Kidney (tissue), 14 donors: ENCODE results near the gene SLC12A7. TPM values are rescaled to one million over a fixed set of nuclear protein-coding genes. Genes with fewer than 3 reads are reported as not detected.
A peak's percentile ranks its signal among the peaks of the same experiment; 100 is the strongest.

Experiments used
- DNase-seq, 5 donors: peaks; one replicate each; pipeline ENCODE4 v3.0.0-alpha.2; 2013 to 2020
- FAIRE-seq: peaks from 2 replicates; lab custom pipeline; 2012; peaks lifted over from hg19 to GRCh38; lab: Jason Lieb, UNC
- H3K27ac ChIP-seq, 2 donors: one replicate each; pipeline ENCODE4 v1.7.0; 2013; ENCODE audit warnings: low read depth in 2 of 2, low read length in 2 of 2, inconsistent platforms in 1 of 2
- H3K27me3 ChIP-seq: one replicate; pipeline ENCODE4 v1.7.1; 2013; ENCODE audit warnings: low read length, inconsistent platforms; ENCODE audit not compliant: control insufficient read depth, insufficient read depth
- H3K36me3 ChIP-seq, 3 donors: one replicate each; pipeline versions ENCODE4 v1.7.0 to v1.7.1; 2013; ENCODE audit warnings: low read length in 3 of 3, control low read depth in 1 of 3, inconsistent platforms in 1 of 3; ENCODE audit not compliant: insufficient read depth in 3 of 3, control insufficient read depth in 2 of 3
- H3K4me1 ChIP-seq, 3 donors: one replicate each; pipeline versions ENCODE4 v1.7.0 to v1.7.1; 2013; ENCODE audit warnings: low read length in 3 of 3, inconsistent platforms in 1 of 3, low read depth in 1 of 3; ENCODE audit not compliant: control insufficient read depth in 2 of 3, insufficient read depth in 2 of 3
- H3K4me3 ChIP-seq, 3 donors: one replicate each; pipeline versions ENCODE4 v1.7.0 to v1.8.1; 2013; ENCODE audit warnings: low read length in 3 of 3, control low read depth in 1 of 3, inconsistent platforms in 1 of 3
- H3K9ac ChIP-seq, 3 donors: one replicate each; pipeline versions ENCODE4 v1.7.0 to v1.7.1; 2013; ENCODE audit warnings: low read length in 3 of 3, control low read depth in 1 of 3, inconsistent platforms in 1 of 3
- H3K9me3 ChIP-seq, 3 donors: one replicate each; pipeline versions ENCODE4 v1.7.0 to v1.7.1; 2013; ENCODE audit warnings: low read length in 3 of 3, control low read depth in 1 of 3, inconsistent platforms in 1 of 3; ENCODE audit not compliant: control insufficient read depth in 2 of 3, insufficient read depth in 1 of 3
- CTCF ChIP-seq: IDR thresholded peaks from 3 replicates; pipeline ENCODE4 v1.5.1; 2012; ENCODE audit warnings: mild to moderate bottlenecking, moderate library complexity, borderline replicate concordance; ENCODE audit not compliant: insufficient read depth; ENCODE audit errors: extremely low read depth
- intact Hi-C: fragments of 100-400 bp; cut with DNase I; formaldehyde crosslinking; loops from one replicate; pipeline ENCODE4 v1.11.1; 2022
- polyA plus RNA-seq: library from polyadenylated mRNA; stranded (reverse); fragments of 350-450 nt; fragmentation: Illumina TruSeq; extraction: RNeasy Lipid Tissue Mini Kit (QIAGEN cat#74804); gene quantifications from one replicate; pipeline ENCODE4 v1.2.3, GENCODE V29; 2014; ENCODE audit warnings: low read depth, low replicate concordance; ENCODE audit not compliant: insufficient read depth
- total RNA-seq: library from RNA; stranded (reverse); fragmentation: NEBNext Ultra II Directional; extraction: Animal tissue kit (Norgen Biotek cat#: 25700); gene quantifications from one replicate; pipeline ENCODE4 v1.2.1, GENCODE V29; 2021
- donor health status: control.
- donor health status: control.
- donor health status: control.
- donor health status: control.
- donor health status: control.
- donor health status: DM: yes; HTN: yes; CAD: no.
- donor health status: Normal renal cell carcinoma (clear cell type).

The SLC12A7 gene
- total and polyA plus RNA-seq, 2 donors from 2014 or later = 28.2 to 92.9 TPM

- peak; percentile 58 to 93 (median 87) for DNase-seq
- no peak for TF ChIP-seq CTCF
- no peaks in the 10 kb centered on the region for H3K36me3 ChIP-seq
- no peaks in the 10 kb centered on the region for H3K27me3 ChIP-seq
- no peak for FAIRE-seq
- H3K4me1 ChIP-seq = no peaks in the 10 kb centered on the region
- no peak overlapping the region for H3K9ac ChIP-seq
- H3K4me3 ChIP-seq = no peak overlapping the region
- H3K27ac ChIP-seq = no peak overlapping the region
- H3K9me3 ChIP-seq = no peaks in the 10 kb centered on the region
- intact Hi-C loops = no loop called here
These were observed 90.5 kb downstream of the SLC12A7 start for GRCh38 chr5:1021136-1021968.

GRCh38 chr5:1020452-1020961 is 91.4 kb downstream of the SLC12A7 start:
- Histone ChIP-seq H3K27ac (no peak overlapping the region), H3K27me3 (no peaks in the 10 kb centered on the region), H3K4me3 (no peak overlapping the region), H3K36me3 (no peaks in the 10 kb centered on the region), H3K4me1 (no peaks in the 10 kb centered on the region), H3K9ac (no peak overlapping the region), H3K9me3 (no peaks in the 10 kb centered on the region)
- DNase-seq (peak in 1 of 5 donors; percentile 65), FAIRE-seq (no peak)
- intact Hi-C loops = no loop called here
- no peak for TF ChIP-seq CTCF

- no peaks in the 10 kb centered on the region for H3K9me3 ChIP-seq
- intact Hi-C loops = no loop called here
- peak in 1 of 5 donors; percentile 51 for DNase-seq
- no peak for FAIRE-seq
- no peaks in the 10 kb centered on the region for H3K4me1 ChIP-seq
- TF ChIP-seq CTCF = no peak
- H3K9ac ChIP-seq = no peak overlapping the region
- no peaks in the 10 kb centered on the region for H3K27me3 ChIP-seq
- H3K27ac ChIP-seq = no peak overlapping the region
- H3K36me3 ChIP-seq = no peaks in the 10 kb centered on the region
- no peak overlapping the region for H3K4me3 ChIP-seq
These were observed 92.6 kb downstream of the SLC12A7 start for GRCh38 chr5:1019001-1019905.
